ENCODE measurements around the gene ADARB2. TPM values are rescaled to one million over a fixed set of nuclear protein-coding genes. Genes with fewer than 3 reads are reported as not detected.

ADARB2 gene
- total RNA-seq, 1 donor from 2014 or later, result not detected

DNA sequence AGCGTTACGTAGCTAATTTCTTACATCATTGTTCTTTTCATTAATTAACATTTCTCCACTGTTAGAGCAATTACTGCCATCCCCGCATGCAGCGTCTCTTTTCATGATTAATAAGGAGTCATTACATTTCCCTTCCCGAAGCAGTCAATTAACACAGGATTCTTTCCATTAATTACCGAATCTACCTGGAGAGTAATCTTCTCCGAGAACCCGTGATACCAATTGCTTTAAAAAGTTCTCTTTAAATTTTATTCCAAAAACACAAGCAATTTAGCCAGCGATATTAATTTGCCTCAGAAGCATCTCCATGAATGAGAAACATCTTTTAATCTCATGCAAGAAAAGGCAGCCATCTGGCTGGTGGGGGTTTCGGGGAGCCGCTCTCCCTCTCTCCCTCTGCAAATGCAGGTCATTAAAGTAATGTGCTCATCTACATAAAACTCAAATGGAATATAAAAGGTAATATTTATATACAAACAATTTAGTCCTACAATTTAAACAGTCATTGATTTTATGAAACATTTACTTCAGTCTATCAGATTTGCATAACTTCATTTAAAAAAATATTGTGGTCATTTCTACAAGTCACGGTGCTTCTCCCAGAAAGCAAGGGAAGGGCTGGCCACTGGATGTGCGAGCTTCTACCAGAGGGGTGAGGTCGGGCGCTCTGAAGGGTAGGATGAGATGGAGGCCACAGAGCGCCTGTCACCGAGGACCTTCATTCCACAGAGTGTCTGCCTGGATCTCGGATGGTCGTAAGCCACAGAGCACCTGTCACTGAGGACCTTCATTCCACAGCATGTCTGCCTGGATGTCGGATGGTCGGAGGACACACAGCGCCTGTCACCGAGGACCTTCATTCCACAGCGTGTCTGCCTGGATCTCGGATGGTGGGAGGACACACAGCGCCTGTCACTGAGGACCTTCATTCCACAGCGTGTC, 536.2 kb downstream of the ADARB2 start:
- no peak for DNase-seq (ENCODE audit: low read depth, low spot score)

DNA sequence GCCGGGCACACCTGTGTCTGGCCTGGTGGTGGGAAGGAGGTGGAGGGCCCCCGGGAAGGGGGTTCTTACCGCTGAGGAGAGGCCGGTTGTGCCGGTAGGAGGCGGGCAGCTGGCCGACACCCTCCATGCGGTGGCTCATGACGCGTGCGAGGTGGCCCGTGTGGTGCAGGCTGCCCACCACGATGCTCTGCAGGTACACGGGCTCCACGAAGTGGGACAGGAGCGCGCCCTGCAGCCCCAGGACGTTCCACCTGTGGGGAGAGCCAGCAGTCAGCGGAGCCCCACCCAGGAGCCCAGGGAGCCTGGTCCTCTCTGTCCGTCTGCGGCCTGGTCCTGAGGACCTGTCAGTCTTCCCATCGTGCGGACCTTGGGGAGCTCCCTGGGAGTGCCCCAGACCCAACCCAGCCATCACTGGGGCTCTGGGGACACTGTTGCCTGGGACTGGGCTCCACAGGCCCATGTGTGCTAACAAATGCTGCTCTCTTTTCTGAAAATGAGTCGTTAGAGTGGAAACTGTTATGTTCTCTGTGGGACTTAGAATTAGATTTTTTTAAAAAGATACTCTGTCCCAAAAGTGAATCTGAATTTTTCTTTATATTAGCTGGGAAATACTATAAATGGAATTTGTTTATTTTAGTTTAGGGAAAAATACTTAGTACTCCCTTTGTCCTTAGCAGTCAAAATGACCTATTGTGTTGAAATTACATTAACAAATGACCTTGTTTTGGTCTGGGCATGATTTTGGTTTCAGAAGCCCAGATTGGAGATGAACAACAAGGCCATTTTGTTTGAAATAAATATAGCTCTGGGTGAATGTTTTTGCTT, 537.2 kb downstream of the ADARB2 start:
- no peak for DNase-seq (ENCODE audit: low read depth, low spot score)

DNA sequence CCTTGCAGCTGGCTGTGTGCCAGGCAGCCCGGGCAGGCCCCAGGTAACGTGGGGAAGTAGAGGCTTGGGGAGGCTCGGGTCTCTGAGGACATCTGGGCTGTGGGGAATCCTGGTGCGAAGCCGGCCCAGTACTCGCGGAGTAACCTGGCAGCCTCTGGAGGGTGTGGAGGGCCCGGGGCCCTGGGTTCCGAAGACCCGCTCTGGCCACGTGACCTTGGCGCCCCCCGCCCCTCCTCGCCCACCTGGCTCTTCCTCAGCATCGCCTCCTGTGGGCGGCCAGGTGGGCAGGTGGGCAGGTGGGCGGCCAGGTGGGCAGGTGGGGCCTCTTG, 538.0 kb downstream of the ADARB2 start:
- no peak for DNase-seq (ENCODE audit: low read depth, low spot score)

DNA sequence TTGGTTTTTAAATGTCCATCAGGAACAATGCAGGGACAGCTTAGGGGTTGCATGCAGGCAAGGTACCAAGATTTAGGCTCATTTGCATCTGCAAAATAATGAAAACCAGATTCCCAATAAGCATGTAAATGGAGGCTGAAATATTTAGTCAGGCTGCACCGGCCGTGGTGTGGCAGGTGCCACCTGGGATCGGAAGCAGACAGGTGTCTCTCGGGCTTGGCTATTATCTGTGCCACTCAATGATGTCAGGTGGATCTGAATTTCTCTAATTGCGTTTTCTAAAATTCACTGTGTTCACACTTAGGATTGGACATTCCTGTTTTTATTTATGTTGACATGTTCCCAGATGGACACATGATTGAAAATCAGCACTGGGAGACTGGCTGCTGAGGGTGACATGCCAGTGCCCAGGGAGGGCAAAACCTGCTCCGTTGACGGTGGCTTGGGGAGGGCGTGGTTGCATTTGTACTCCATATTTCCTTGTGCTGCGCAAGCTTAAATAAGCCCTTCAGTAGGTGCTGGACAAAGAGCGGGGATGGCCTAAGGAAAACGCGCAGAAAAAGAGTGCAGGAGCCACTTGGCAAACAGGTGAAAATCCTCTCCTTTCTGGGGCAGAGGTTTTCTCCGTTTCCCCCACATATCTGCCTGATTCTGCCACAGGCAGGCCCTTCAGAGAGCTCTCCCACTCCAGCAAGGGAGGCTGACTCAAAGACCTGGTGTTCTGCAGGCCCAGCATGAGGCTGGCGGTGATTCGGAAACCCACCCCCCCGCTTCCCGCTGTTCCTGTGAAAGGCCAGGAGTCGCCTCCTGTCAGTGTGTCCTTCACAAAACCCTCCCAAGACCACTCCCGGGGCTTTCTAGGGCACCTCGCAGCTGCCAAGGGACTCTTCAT, 538.6 kb downstream of the ADARB2 start:
- DNase-seq (ENCODE audit: low read depth, low spot score), result no peak

GRCh38 chr10:1197384-1197783, 539.9 kb downstream of the ADARB2 start:
- no peak for DNase-seq (ENCODE audit: low read depth, low spot score)

DNA sequence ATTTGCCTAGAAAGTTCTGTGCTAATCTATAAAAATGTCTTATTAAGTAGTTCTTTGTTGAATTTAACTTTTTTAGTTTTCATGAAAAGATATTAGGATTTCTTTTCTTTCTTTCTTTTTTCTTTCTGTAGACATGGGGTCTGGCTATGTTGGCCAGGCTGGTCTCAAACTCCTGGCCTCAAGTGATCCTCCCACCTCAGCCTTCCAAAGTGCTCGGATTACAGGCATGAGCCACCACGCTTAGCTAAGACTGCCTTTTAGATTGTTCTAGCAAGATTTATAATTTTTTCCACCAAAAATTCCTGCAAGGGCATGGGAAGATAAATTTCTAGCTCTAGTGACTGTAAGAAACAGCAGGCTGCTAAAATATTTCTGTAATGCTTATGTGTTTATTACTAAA, 540.7 kb downstream of the ADARB2 start:
- no peak for DNase-seq (ENCODE audit: low read depth, low spot score)

DNA sequence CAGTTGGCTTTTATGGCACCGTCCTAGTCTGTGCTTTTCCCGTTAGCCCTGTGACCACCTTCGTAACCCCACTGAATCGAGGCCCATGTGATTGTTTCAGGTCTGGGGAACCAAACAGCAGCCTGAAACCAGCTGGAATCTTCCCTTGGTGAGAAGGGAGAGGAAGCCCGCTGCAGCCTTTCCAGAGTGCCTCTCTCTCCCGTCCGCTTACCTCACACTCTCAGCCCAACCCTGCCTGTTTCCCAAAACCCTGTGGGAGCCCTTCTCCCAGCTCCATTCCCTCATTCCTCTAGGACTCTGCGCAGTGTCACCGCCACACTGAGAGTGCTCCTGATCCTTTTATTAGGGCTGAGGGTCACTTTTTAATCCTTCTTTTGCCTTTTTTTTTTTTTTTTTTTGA, 541.5 kb downstream of the ADARB2 start:
- DNase-seq (ENCODE audit: low read depth, low spot score), result no peak

DNA sequence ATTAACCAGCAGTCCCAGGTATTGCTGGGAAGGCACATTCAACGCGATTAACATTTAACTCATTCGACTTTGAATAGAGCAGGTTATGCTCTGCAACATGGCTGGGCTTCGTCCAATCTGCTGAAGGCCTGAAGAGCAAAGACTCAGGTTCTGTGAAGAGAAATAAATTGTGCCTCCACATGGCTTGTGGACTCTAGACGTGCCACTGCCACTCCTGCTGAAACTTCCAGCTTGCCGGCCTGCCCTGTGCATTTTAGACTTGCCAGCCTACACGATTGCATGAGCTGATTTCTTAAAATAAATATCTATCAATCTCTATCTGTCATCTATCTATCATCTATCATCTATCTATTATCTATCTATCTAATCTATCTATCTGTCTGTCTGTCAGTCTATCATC, 543.2 kb downstream of the ADARB2 start:
- DNase-seq (ENCODE audit: low read depth, low spot score), result no peak

- no peak for DNase-seq (ENCODE audit: low read depth, low spot score)
These were observed 543.8 kb downstream of the ADARB2 start for GRCh38 chr10:1193561-1193960.

DNA sequence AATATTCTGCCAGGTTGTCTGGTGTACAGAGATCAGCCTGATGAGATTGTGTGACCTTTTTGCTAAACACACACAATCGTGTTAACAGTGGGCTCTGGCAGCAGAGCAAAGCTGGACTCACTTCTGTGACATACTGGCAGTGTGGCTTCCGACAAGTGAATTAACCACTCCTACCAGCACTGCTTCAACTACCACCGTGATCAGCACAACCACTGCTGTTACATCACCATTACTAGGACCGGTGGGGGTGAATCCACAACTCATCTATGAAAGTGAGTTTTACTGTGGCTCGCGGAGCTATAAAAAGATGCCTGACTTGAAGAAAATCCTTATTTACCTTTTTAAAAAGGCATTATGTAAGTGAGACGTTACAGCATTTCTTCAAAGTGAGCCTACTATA, 545.6 kb downstream of the ADARB2 start:
- DNase-seq (ENCODE audit: low read depth, low spot score), result no peak

DNA sequence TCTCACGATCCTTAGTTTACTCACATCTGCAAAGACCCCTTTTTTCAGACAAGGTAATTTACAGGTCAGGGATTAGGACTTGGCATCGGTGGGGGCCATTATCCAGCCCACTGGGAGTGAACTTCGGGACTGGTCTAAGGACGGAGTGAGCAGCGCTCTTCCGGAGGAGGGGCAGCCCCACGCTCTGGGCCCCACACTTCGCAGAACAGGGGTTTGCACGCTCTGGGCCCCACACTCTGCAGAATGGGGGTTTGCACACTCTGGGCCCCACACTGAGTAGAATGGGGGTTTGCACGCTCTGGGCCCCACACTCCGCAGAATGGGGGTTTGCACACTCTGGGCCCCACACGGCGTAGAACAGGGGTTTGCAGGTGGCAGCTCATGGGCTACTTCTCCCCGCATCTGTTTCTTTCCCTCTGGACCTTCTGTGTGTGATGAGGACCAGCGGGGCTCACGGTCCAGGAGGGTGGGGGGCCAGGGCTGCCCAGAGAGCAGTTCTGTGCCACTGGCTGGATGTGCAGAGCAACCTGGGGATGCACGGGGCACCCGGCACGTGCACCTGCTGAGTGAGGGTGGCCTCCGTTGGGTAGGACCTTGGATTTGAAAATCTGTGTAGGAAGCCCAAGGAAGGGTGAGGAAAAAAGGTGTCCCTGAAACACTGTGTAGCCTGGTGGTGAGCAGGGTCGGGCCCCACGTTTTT, 546.4 kb downstream of the ADARB2 start:
- no peak for DNase-seq (ENCODE audit: low read depth, low spot score)

- DNase-seq (ENCODE audit: low read depth, low spot score), result no peak
These were observed 547.3 kb downstream of the ADARB2 start for GRCh38 chr10:1190052-1190395.

- no peak for DNase-seq (ENCODE audit: low read depth, low spot score)
These were observed 547.9 kb downstream of the ADARB2 start for GRCh38 chr10:1189166-1190051.

DNA sequence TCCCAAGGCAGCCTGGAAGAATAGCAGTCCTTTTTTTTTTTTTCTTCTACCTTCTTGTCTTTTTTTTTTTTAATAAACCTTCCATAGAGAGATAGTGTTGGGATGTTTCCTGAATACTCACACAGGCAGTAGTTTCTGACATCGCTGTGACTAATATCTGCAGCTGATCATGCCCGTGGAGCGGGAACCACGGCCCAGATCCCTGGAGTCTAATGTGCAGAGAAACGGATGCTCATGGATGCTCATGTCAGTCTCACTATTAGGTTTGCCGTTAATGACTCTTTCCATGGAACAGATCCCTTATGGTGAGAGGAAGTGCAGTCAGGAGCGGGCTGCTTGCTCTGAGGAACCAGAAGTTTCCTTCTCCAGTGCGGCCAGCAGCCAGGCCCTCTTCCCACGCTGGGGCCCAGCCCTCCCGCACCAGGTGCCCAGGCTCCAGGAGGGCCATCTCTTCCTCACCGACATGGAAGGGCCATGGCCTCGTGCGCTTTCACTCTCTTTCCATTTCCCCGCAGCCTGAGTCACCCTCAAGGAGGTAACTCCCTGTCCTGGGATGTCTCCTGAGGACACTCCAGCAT, 548.7 kb downstream of the ADARB2 start:
- no peak for DNase-seq (ENCODE audit: low read depth, low spot score)

GRCh38 chr10:1187855-1188557, 549.3 kb downstream of the ADARB2 start:
- DNase-seq (ENCODE audit: low read depth, low spot score), result no peak

- no peak for DNase-seq (ENCODE audit: low read depth, low spot score)
These were observed 550.0 kb downstream of the ADARB2 start for GRCh38 chr10:1187151-1187854.

- no peak for DNase-seq (ENCODE audit: low read depth, low spot score)
These were observed 550.7 kb downstream of the ADARB2 start for GRCh38 chr10:1186683-1186990.

DNA sequence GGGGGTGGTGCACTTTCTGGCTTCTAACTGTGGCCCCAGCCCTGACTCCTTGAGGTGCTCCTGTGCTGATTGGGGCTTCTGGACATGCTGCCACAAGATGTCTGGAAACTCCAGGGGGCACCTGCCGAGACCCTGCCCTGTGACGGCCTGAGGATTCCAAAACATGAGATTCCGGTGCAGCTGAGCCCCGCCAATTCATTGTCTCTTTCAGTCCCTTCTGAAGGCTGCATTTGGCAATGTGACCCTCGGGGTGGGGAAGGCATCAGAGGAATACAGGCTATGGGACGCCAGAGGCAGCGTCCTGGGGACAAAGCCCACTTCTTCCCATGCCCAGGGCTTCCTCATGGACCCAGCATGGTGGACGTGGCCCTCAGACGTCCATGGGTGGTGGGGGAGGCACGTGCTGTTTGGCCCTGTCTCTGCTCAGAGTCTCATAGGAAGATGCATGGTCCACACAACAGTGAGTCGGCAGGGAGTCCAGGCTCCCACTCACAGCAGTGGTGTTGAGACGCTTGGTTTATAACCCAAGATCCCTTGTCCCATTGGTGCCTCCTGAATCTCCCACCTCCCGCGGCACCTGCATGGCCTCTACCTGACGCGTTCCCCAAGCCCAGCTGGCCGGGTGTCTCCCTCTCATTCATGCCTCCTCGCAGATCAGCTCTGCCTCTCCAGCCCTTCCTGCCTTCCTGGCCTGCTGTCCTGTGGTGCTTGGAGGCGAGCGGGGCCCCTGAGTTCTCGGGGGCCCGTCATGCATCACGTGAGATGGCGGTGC, 551.2 kb downstream of the ADARB2 start:
- DNase-seq (ENCODE audit: low read depth, low spot score), result no peak
